Measurements from ENCODE around the gene PLAA.

- TF ChIP-seq EZH2 (IDR thresholded peaks at IDR 0.05; ENCODE audit: insufficient read depth, poor library complexity, severe bottlenecking), result no peak
- no peak for TF ChIP-seq EZH2phosphoT487 (IDR thresholded peaks at IDR 0.05; ENCODE audit: insufficient read depth, low read depth)
Observed at GRCh38 chr9:26870292-26870691, 76.8 kb downstream of the PLAA start.
